HEK293 (cell line): ENCODE results near the gene TSBP1.
"Not testable (repeated sequence)": the region's sequence is repeated elsewhere in the genome, so short reads cannot be mapped to it uniquely, and the experiment has no call there.

Experiments
- CTCF ChIA-PET: fragments of 350-600 bp; formaldehyde crosslinking; extraction: SDS; loops from one replicate; lab custom pipeline; 2021; ENCODE audit warnings: antibody characterized with exemption; lab: Yijun Ruan, JAX
- POLR2A ChIA-PET: fragments of 300-600 bp; formaldehyde crosslinking; extraction: SDS; loops from one replicate; lab custom pipeline; 2020; ENCODE audit warnings: antibody characterized with exemption, inconsistent platforms; lab: Yijun Ruan, JAX
- H3K27ac ChIP-seq: fragments of 200-500 bp; sonication (Bioruptor generic); 2 replicates; pipeline ENCODE4 v1.5.1; 2014; ENCODE audit warnings: low read depth, low read length, control low read depth, inconsistent platforms; ENCODE audit errors: extremely low read depth
- H3K36me3 ChIP-seq, 2 experiments: fragments of 200-500 bp in 1 of 2; sonication (Bioruptor generic) in 1 of 2; 1 replicate in 1 of 2; 2 replicates in 1 of 2; pipeline ENCODE4 v1.5.1; 2014 to 2017; ENCODE audit warnings: inconsistent platforms in 2 of 2, low read length in 2 of 2; ENCODE audit not compliant: control insufficient read depth in 2 of 2, insufficient read depth in 1 of 2
- H3K4me1 ChIP-seq: fragments of 200-500 bp; sonication (Bioruptor generic); 2 replicates; pipeline ENCODE4 v1.5.1; 2014; ENCODE audit warnings: mild to moderate bottlenecking, low read length, inconsistent platforms; ENCODE audit not compliant: control insufficient read depth, insufficient read depth
- H3K4me3 ChIP-seq: 2 replicates; pipeline ENCODE4 v1.5.1; 2011; ENCODE audit warnings: low read depth, mild to moderate bottlenecking, control low read depth, low read length, moderate library complexity
- H3K9me3 ChIP-seq: fragments of 200-500 bp; sonication (Bioruptor generic); 2 replicates; pipeline ENCODE4 v1.5.1; 2014; ENCODE audit warnings: low read depth, low read length, inconsistent platforms; ENCODE audit not compliant: control insufficient read depth, insufficient read depth
- ATF2 ChIP-seq: fragments of 450-650 bp; formaldehyde crosslinking; IDR thresholded peaks from 2 replicates; pipeline ENCODE4 v1.5.1; 2016; ENCODE audit warnings: missing biosample characterization, missing genetic modification characterization, low read depth
- CTCF ChIP-seq: fragments of 450-650 bp; formaldehyde crosslinking; IDR thresholded peaks from 2 replicates; pipeline ENCODE4 v1.5.1; 2016; ENCODE audit warnings: missing biosample characterization, missing genetic modification characterization
- PRDM1 ChIP-seq: fragments of 450-650 bp; formaldehyde crosslinking; IDR thresholded peaks from 2 replicates; pipeline ENCODE4; 2016; ENCODE audit warnings: missing biosample characterization, missing genetic modification characterization
- PRDM10 ChIP-seq: fragments of 450-650 bp; formaldehyde crosslinking; IDR thresholded peaks from 2 replicates; pipeline ENCODE4 v1.5.1; 2016; ENCODE audit warnings: missing biosample characterization, missing genetic modification characterization
- SCRT1 ChIP-seq: fragments of 450-650 bp; formaldehyde crosslinking; IDR thresholded peaks from 2 replicates; pipeline ENCODE4 v1.5.1; 2016; ENCODE audit warnings: missing biosample characterization, missing genetic modification characterization, borderline replicate concordance
- SCRT2 ChIP-seq: fragments of 450-650 bp; formaldehyde crosslinking; IDR thresholded peaks from 2 replicates; pipeline ENCODE4 v1.5.1; 2016; ENCODE audit warnings: missing biosample characterization, missing genetic modification characterization
- SP7 ChIP-seq: fragments of 450-650 bp; formaldehyde crosslinking; IDR thresholded peaks from 2 replicates; pipeline ENCODE4 v1.5.1; 2016; ENCODE audit warnings: missing biosample characterization, missing genetic modification characterization
- ZBTB1 ChIP-seq: fragments of 450-650 bp; formaldehyde crosslinking; IDR thresholded peaks from 2 replicates; pipeline ENCODE4 v1.5.1; 2016; ENCODE audit warnings: missing biosample characterization, missing genetic modification characterization
- ZBTB48 ChIP-seq: fragments of 450-650 bp; formaldehyde crosslinking; IDR thresholded peaks from 2 replicates; pipeline ENCODE4 v1.5.1; 2016; ENCODE audit warnings: missing biosample characterization, missing genetic modification characterization
- ZFP3 ChIP-seq: fragments of 450-650 bp; formaldehyde crosslinking; IDR thresholded peaks from 2 replicates; pipeline ENCODE4 v1.5.1; 2016; ENCODE audit warnings: low read depth, missing biosample characterization, missing genetic modification characterization
- ZNF133 ChIP-seq: fragments of 450-650 bp; formaldehyde crosslinking; IDR thresholded peaks from 2 replicates; pipeline ENCODE4 v1.5.1; 2016; ENCODE audit warnings: missing biosample characterization, missing genetic modification characterization
- ZNF146 ChIP-seq: fragments of 450-650 bp; formaldehyde crosslinking; IDR thresholded peaks from 2 replicates; pipeline ENCODE4 v1.5.1; 2016; ENCODE audit warnings: missing biosample characterization, missing genetic modification characterization
- ZNF155 ChIP-seq: fragments of 450-650 bp; formaldehyde crosslinking; IDR thresholded peaks from 2 replicates; pipeline ENCODE4 v1.5.1; 2016; ENCODE audit warnings: missing biosample characterization, missing genetic modification characterization
- ZNF16 ChIP-seq: fragments of 450-650 bp; formaldehyde crosslinking; IDR thresholded peaks from 2 replicates; pipeline ENCODE4 v1.5.1; 2016; ENCODE audit warnings: low read depth, missing biosample characterization, missing genetic modification characterization
- ZNF274 ChIP-seq, 2 experiments: fragments of 200-500 bp in 1 of 2; fragments of 450-650 bp in 1 of 2; sonication (Bioruptor generic) in 1 of 2; formaldehyde crosslinking in 1 of 2; IDR thresholded peaks; 2 replicates each; pipeline versions ENCODE4 v1.5.1 to v1.6.1; 2014 to 2016; ENCODE audit warnings: borderline replicate concordance in 1 of 2, inconsistent platforms in 1 of 2, low read length in 1 of 2, missing biosample characterization in 1 of 2, missing genetic modification characterization in 1 of 2
- ZNF580 ChIP-seq: fragments of 450-650 bp; formaldehyde crosslinking; IDR thresholded peaks from 2 replicates; pipeline ENCODE4 v1.5.1; 2016; ENCODE audit warnings: missing biosample characterization, missing genetic modification characterization

TSBP1 gene

GRCh38 chr6:32367644-32368043, 4.1 kb downstream of the TSBP1 start:
- no peaks in the 10 kb centered on the region for H3K36me3 ChIP-seq
- 0 out of 2 replicates have a peak, but pooled peaks cover 3% of the 10 kb centered on the region for H3K4me1 ChIP-seq
- POLR2A ChIA-PET, result no interaction called here
- H3K4me3 ChIP-seq, result no peak overlapping the region
- CTCF ChIA-PET, result interaction anchor here (0.8 kb wide), 1 partner anchor 501 kb away, joined by 3 read pairs; no protein-coding TSS in a partner anchor
- H3K9me3 ChIP-seq, result no peaks in the 10 kb centered on the region
- TF ChIP-seq ZNF274 (IDR thresholded peaks at IDR 0.05; ENCODE audit: low read length) (no peak), ZNF274 (tag by site-specific recombination; IDR thresholded peaks at IDR 0.05; ENCODE audit: borderline replicate concordance) (no peak), ZNF155 (tag by site-specific recombination) (no peak), ZBTB1 (tag by site-specific recombination) (no peak), PRDM10 (tag by site-specific recombination) (no peak), ZNF133 (no peak), SCRT1 (no peak), ZNF16 (tag by site-specific recombination) (no peak), SP7 (tag by site-specific recombination) (no peak)
- no peak overlapping the region for H3K27ac ChIP-seq

GRCh38 chr6:32359225-32359624, 12.5 kb downstream of the TSBP1 start:
- POLR2A ChIA-PET, H3K9me3 ChIP-seq: not testable (repeated sequence)
- peak; percentile 51; the same call in 1 of the 2 replicates for TF ChIP-seq SCRT1
- peak; percentile 83 for TF ChIP-seq SCRT2 (tag by site-specific recombination)
- TF ChIP-seq, all 188 proteins: peak for 2; not testable (repeated sequence) for 186
- H3K27ac ChIP-seq, CTCF ChIA-PET, H3K4me3 ChIP-seq, H3K36me3 ChIP-seq, H3K4me1 ChIP-seq: not testable (repeated sequence)

GRCh38 chr6:32358548-32358947, 13.2 kb downstream of the TSBP1 start:
- H3K4me3 ChIP-seq, POLR2A ChIA-PET, H3K4me1 ChIP-seq, H3K9me3 ChIP-seq, H3K36me3 ChIP-seq, H3K27ac ChIP-seq: not testable (repeated sequence)
- TF ChIP-seq ZNF146 (tag by site-specific recombination) (peak; percentile 93), ZNF580 (tag by site-specific recombination) (0 out of 2 replicates have a peak, but pooled peaks have one; percentile 17)
- TF ChIP-seq, all 188 proteins: peak for 2; not testable (repeated sequence) for 186
- CTCF ChIA-PET, result not testable (repeated sequence)

GRCh38 chr6:32355018-32355417, 16.7 kb downstream of the TSBP1 start:
- POLR2A ChIA-PET, result no interaction called here
- Histone ChIP-seq H3K36me3 (no peaks in the 10 kb centered on the region), H3K9me3 (no peaks in the 10 kb centered on the region), H3K27ac (no peak overlapping the region), H3K4me3 (no peak overlapping the region), H3K4me1 (no peaks in the 10 kb centered on the region)
- CTCF ChIA-PET, result interaction anchor here (1.6 kb wide), 1 partner anchor 58 kb away, joined by 4 read pairs; no protein-coding TSS in a partner anchor
- TF ChIP-seq CTCF (tag by site-specific recombination) (no peak), PRDM1 (tag by site-specific recombination) (peak; percentile 81; the same call in 1 of the 2 replicates), ZFP3 (no peak), ATF2 (no peak), ZBTB48 (tag by site-specific recombination) (no peak)
